IPS DF 4.7 (cell line): ENCODE data around the gene OR2T8.

Source experiments
- DNase-seq: peaks from one replicate; pipeline ENCODE4 v3.0.0-alpha.2; 2013; ENCODE audit warnings: low spot score; ENCODE audit errors: extremely low read depth

Gene OR2T8

DNA sequence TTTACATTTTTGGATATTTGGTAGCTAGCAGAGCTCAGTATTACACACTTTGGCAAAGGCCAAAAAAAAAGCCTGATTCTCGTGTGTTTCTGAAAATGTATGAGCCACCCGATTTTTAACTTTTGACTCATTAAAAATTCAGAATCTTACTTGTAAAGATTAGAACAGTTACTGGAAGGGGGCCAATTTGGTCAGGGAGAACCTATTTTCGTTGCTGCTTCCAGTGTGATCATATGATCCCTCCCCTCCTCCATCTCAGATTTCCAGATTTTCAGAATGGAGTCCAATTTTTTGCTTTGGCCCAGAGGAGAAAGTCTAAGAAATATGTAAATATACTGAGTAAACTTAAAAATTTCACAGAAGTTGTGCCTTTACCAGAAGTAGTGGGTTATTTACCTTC, 41.7 kb downstream of the OR2T8 start:
- no peak for DNase-seq

DNA sequence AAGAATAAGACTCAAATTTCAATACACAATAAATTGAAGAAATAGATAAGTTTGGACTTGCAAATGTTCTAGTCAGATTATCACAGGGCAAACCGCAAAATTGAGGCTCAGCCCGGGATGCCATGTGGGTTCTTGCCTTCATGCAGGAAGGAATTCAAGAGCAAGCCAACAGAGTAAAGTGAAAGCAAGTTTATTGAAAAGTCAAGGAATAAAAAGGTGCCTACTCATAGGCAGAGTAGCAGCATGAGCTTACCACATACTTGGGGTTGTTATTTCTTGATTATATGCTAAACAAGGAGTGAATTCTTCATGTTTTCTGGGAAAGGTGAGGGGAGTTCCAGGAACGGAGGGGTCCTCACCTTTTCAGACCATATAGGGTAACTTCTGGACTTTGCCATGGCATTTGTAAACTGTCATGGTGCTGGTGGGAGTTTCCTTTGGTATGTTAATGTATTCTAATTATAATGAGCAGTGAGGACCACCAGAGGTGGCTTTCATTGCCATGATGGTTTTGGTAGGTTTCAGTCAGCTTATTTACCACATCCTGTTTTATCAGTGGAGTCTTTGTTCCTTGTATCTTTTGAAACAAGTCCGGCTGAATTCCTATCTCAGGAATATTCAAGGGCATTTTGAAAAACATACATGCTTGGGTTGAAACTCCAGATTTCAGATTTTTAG, 43.0 kb downstream of the OR2T8 start:
- DNase-seq = no peak

DNA sequence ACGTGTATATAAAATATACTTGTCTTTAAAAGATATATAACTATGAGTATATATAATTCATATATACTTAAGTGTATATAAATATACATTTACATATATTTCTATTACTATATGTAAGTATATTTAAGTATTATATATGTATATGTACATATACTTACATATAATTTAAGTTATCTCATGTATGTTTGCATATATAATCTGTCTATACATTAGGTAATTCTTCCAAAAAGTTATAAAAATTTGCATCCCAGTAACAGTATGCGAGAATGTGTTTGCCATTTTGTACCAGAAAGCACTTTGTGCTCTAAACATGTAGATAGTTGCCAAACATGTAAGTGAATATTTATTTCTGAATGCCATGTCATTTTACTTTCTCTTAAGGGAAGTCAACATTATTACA, 44.9 kb downstream of the OR2T8 start, which contains the start of gene OR2AK2:
Gene OR2AK2 (plus strand): TSS at position 301 of the 400 bp plus-strand sequence. CDS start 144 bp downstream, outside the sequence.
- no peak for DNase-seq

DNA sequence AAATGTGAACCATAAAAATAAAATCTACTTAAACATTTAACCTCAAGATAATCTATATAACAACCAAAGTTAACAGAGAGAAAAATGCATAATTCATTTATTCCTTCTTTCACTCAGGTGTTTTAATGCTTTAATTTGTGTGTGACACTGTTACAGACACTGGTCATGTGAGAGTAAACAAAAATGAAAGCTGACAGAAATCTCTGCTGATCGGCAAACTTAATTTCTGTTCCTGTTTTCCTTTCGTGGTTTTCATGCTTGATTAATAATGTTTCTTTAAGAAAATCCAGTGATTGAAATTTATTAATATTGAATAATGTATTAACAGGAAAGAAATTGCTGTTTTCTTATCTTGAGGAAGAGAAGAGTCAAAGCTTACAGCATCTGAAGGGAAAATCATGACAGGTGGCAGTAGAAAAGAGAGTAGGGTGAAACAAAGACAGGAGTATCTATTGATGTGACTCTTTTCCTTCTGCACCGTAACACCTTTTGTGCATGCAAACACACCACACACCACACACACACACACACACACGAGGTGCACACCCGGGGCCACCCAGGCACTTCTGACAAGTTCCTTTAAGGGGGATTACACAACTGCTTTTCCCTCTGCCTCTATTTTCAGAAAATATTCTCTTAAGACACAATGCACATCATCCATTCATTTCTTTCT, 46.6 kb downstream of the OR2T8 start:
- DNase-seq = no peak
